ENCODE data around the gene PIK3R2.

DNA sequence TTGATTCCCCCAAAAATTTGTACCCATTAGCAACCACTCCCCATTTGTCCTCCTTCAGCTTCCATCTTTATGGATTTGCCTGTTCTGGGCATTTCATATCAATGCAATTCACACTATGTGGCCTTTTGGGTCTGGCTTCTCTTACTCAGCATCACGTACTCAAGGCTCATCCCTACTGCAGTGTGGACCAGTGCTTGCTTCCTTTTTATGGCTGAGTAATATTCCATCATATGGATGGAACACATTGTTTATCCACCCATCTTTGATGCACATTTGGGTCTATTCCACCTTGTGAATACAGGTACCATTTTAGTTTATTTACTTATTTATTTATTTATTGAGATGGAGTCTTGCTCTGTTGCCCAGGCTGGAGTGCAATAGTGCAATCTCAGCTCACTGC, 12.5 kb upstream of the PIK3R2 start:
- TF ChIP-seq, protein P1, sequence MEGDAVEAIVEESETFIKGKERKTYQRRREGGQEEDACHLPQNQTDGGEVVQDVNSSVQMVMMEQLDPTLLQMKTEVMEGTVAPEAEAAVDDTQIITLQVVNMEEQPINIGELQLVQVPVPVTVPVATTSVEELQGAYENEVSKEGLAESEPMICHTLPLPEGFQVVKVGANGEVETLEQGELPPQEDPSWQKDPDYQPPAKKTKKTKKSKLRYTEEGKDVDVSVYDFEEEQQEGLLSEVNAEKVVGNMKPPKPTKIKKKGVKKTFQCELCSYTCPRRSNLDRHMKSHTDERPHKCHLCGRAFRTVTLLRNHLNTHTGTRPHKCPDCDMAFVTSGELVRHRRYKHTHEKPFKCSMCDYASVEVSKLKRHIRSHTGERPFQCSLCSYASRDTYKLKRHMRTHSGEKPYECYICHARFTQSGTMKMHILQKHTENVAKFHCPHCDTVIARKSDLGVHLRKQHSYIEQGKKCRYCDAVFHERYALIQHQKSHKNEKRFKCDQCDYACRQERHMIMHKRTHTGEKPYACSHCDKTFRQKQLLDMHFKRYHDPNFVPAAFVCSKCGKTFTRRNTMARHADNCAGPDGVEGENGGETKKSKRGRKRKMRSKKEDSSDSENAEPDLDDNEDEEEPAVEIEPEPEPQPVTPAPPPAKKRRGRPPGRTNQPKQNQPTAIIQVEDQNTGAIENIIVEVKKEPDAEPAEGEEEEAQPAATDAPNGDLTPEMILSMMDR (conservative IDR thresholded peaks at IDR 0.05; ENCODE audit: low read depth, low read length): no peak
- no peak for TF ChIP-seq EZH2 (IDR thresholded peaks at IDR 0.05; ENCODE audit: borderline replicate concordance, low read depth, low read length, poor library complexity, severe bottlenecking)

Data from A673 (cell line).